CD4-positive, alpha-beta T cell treated with Interleukin-17A for 4 hours (primary cell): ENCODE results near the gene POU2F1.
"Not testable (repeated sequence)": the region's sequence is repeated elsewhere in the genome, so short reads cannot be mapped to it uniquely, and the experiment has no call there.

Source experiments
- DNase-seq: peaks from one replicate; pipeline ENCODE4 v3.0.0-alpha.2; 2020; ENCODE audit warnings: mixed read lengths

POU2F1 gene

GRCh38 chr1:167233373-167233772, 12.7 kb downstream of the POU2F1 start:
- DNase-seq: no peak

GRCh38 chr1:167237000-167237399, 16.3 kb downstream of the POU2F1 start:
- no peak for DNase-seq

GRCh38 chr1:167238713-167239112, 18.0 kb downstream of the POU2F1 start:
- DNase-seq: no peak

- no peak for DNase-seq
These were observed 18.6 kb downstream of the POU2F1 start for GRCh38 chr1:167239257-167239656.

GRCh38 chr1:167244244-167244643, 23.6 kb downstream of the POU2F1 start:
- DNase-seq: no peak

- DNase-seq: not testable (repeated sequence)
These were observed 24.5 kb downstream of the POU2F1 start for GRCh38 chr1:167245168-167245567.

GRCh38 chr1:167246971-167247370, 26.3 kb downstream of the POU2F1 start:
- no peak for DNase-seq

GRCh38 chr1:167247754-167248153, 27.1 kb downstream of the POU2F1 start:
- no peak for DNase-seq

- no peak for DNase-seq
These were observed 28.3 kb downstream of the POU2F1 start for GRCh38 chr1:167248707-167249642.

GRCh38 chr1:167249702-167250101, 29.0 kb downstream of the POU2F1 start:
- DNase-seq: no peak

GRCh38 chr1:167250482-167250881, 29.8 kb downstream of the POU2F1 start:
- DNase-seq: no peak

- DNase-seq: no peak
These were observed 30.8 kb downstream of the POU2F1 start for GRCh38 chr1:167251472-167251871.

- DNase-seq: no peak
These were observed 32.3 kb downstream of the POU2F1 start for GRCh38 chr1:167252986-167253385.

- no peak for DNase-seq
These were observed 38.2 kb downstream of the POU2F1 start for GRCh38 chr1:167258858-167259257.

- no peak for DNase-seq
These were observed 42.1 kb downstream of the POU2F1 start for GRCh38 chr1:167262836-167263235.

- DNase-seq: no peak
These were observed 42.7 kb downstream of the POU2F1 start for GRCh38 chr1:167263344-167263743.

- DNase-seq: no peak
These were observed 43.3 kb downstream of the POU2F1 start for GRCh38 chr1:167263819-167264464.

- no peak for DNase-seq
These were observed 46.3 kb downstream of the POU2F1 start for GRCh38 chr1:167266965-167267364.

- no peak for DNase-seq
These were observed 47.7 kb downstream of the POU2F1 start for GRCh38 chr1:167268347-167268787.

- DNase-seq: no peak
These were observed 49.8 kb downstream of the POU2F1 start for GRCh38 chr1:167270349-167271092.

GRCh38 chr1:167272369-167272957, 51.8 kb downstream of the POU2F1 start:
- DNase-seq: no peak

- DNase-seq: no peak
These were observed 52.5 kb downstream of the POU2F1 start for GRCh38 chr1:167273027-167273800.
